Stimulated activated CD8-positive, alpha-beta memory T cell treated with anti-CD3 and anti-CD28 coated beads, Interleukin-15, amount 100 ng/mL, for 1 hour (primary cell): ENCODE results near the gene ELFN1.

Experiments
- DNase-seq: peaks from one replicate; pipeline ENCODE4 v3.0.0-alpha.2; 2020; ENCODE audit warnings: low read depth

Gene ELFN1

GRCh38 chr7:1725766-1726630 is 55.9 kb downstream of the ELFN1 start:
- DNase-seq, result no peak

GRCh38 chr7:1727079-1727478 is 57.0 kb downstream of the ELFN1 start:
- DNase-seq, result no peak

DNA sequence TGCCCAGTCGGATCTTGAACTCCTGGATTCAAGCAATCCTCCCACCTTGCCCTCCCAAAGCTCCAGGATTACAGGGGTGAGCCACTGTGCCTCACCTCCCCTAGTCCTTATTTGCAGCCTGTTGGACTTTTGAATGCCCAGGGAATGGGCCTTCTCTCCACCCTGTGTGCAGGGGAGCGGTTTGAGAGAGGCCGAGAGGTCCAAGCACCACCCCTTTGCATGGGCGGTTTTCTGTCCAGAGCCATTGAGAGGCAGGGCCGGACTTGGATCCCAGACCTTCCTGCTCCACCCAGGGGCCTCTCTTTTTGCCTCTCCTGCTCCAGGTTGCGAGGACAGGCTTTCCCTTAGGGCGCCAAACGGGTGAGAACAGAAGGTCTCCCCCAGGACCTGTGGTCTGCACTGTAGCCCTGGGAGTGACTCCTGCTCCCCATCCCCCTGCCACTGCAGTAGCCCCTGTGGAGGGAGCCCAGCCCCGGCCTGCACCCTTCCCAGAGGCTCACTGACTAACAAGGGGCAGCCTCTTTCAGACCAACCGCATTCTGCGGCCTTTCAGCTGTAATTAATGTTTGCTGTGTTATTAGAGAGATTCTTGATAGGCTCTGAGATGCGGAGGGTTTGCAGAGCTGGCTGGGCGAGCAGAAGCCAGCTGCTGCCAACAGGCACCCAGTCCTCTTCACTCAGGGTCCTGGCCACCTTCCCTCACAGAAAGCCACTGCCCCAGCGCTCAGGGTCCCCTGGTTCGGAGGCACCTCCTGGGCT is 57.9 kb downstream of the ELFN1 start:
- DNase-seq, result no peak

GRCh38 chr7:1729183-1729582 is 59.1 kb downstream of the ELFN1 start:
- DNase-seq, result no peak

DNA sequence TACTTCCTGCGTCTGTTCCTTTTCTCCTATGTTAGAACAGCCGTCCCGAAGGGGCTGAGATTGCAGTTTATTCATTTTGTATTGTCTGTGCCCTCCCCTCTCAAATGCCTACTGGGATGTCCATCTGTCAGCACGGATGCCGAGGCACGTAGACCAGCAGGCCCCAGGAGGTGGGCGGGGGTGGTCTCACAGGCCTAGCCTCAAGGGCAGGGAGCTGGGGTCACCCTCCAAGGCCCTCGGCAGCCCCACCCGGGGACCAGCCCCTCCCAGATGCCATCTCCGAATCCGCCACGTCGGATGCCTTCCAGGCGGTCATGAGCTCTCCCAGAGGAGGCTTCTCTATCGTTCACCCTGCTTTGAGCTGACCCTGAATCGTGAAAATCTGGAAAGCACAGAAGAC is 59.7 kb downstream of the ELFN1 start:
- no peak for DNase-seq

GRCh38 chr7:1732072-1732471 is 62.0 kb downstream of the ELFN1 start:
- no peak for DNase-seq

- DNase-seq, result no peak
These were observed 62.6 kb downstream of the ELFN1 start for GRCh38 chr7:1732645-1733044.

- no peak for DNase-seq
These were observed 63.3 kb downstream of the ELFN1 start for GRCh38 chr7:1733206-1733907.

DNA sequence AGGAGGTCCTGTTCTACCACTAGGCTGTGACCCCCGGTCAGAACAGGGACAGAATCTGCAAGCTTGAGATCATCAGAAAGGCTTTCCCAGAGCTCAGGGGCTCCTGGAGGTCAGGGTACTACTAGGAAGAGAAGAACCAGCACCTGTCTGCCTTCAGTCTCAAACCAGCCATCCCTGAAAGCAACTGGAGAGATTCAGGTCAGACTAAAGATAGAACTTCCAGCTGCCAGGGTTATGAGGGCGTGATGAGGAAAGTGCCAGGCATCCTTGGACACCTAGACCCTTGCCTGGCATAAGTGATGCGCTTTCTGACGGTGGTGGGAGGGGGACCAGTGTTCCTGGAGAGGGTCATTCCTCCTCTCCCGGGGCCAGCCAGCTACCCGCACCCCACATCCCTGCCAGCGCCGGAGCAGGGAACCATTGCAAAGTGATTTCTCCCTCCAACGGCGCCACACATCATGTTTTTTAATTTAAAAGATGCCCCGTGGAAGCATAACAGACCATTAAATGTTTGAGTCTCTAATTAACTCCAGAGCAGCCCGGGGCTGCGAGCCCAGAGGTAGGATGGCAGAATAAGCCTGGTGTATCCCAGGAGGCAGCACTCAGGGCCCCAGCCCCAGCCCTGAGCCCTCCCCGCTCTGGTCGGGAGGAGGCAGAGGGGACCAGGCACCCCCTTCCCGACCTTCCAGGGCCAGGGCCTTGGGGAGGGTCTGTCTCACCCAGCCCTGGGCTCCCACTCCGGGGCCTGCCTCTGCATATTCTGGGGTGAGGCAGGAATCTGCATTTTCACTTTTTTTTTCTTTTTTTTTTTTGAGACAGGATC is 64.0 kb downstream of the ELFN1 start:
- no peak for DNase-seq

DNA sequence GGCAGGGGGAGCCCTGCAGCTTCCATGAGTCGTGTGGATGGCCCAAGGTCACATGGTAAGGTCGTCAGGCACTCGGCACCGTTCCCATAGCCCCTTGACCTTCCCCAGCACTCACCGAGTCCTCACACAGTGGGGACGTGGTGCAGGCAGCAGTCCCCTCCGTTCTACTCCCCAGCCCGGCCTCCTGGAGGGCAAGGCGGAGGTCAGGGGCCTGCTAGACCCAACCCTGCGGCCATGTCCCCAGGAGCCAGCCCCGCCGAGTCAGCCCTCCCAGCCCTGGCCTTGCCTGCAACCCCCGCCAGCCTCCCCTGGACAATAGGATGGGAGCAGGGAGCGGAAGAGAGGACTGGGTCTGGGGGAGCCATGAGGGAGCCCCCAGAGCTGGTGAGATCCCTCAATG is 65.2 kb downstream of the ELFN1 start:
- DNase-seq, result no peak

GRCh38 chr7:1735806-1736483 is 65.9 kb downstream of the ELFN1 start:
- no peak for DNase-seq

- DNase-seq, result no peak
These were observed 66.4 kb downstream of the ELFN1 start for GRCh38 chr7:1736484-1736817.

- DNase-seq, result no peak
These were observed 66.8 kb downstream of the ELFN1 start for GRCh38 chr7:1736830-1737229.

DNA sequence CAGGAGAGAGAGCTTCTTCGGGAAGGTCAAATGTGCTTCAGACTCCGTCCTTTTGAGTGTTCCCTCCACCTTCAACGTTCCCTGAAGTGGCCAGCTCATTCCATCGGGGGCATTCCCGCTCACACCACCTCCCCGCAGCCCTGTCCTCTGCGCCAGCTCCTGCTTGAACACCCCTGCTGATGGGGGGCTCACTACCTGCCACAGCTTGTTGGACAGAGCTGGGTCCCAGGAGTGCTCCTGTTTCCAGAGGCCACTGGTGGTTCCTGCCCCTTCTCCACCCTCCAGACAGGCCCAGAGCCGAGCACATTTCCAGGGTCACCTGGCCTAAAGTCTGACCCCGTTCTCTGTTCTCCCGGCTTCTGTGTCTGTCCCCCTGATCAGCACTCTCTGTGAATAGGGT is 67.4 kb downstream of the ELFN1 start:
- no peak for DNase-seq

GRCh38 chr7:1737956-1738355 is 67.9 kb downstream of the ELFN1 start:
- no peak for DNase-seq

GRCh38 chr7:1738511-1738910 is 68.4 kb downstream of the ELFN1 start:
- DNase-seq, result no peak

DNA sequence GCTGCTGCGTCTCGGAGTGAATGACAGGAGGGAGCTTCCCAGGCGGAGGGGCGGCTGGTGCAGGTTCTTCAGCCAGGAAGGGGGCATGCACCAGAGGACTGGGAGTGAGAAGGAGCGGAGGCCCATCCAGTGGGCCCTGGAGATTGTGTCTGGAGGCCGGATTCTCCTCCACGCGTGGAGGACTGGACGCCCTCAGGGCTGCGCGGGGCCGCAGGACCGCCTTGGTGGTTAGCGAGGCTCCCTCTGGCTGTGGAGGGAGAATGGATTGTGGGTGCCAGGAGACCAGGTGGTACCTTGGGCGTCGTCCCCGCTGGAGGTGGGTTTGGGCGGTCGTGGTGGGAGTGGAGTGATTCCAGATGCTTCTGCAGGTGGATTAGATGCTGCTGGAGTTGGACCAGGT is 68.9 kb downstream of the ELFN1 start:
- no peak for DNase-seq

GRCh38 chr7:1739593-1739992 is 69.5 kb downstream of the ELFN1 start:
- DNase-seq, result no peak

- no peak for DNase-seq
These were observed 70.1 kb downstream of the ELFN1 start for GRCh38 chr7:1740214-1740613.

DNA sequence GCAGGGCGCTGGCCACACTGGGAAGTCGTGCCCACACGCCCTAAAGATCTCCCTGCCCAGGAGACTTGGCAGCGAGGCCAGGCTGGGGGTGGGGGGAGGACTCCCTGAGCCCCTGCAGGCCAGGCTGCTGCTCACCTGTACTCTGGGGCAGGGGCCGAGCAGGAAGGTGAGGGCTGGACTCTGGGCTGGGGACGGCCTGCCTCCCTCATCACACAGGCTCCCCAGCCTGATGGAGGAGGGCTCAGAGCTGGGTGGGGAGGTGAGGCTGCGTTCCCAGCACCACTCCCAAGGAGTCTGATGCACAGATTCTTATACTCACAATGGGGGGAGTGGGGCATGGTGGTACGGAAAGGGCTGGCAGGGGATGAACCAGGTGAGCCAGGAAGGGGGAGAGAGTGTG is 71.2 kb downstream of the ELFN1 start:
- DNase-seq, result no peak

- DNase-seq, result no peak
These were observed 71.9 kb downstream of the ELFN1 start for GRCh38 chr7:1741751-1742554.
